GM11168 (cell line): Measurements from ENCODE around the gene LTC4S.

Source experiments
- in situ Hi-C: fragments of 300-500 bp; cut with MboI; formaldehyde crosslinking; loops from one replicate; pipeline ENCODE4 v1.12.0; 2022; ENCODE audit warnings: low sequenced_read_pairs; ENCODE audit not compliant: unreplicated experiment

LTC4S gene

GRCh38 chr5:179804555-179804947 lies 10.8 kb downstream of the LTC4S start:
- in situ Hi-C loops, result no loop called here

DNA sequence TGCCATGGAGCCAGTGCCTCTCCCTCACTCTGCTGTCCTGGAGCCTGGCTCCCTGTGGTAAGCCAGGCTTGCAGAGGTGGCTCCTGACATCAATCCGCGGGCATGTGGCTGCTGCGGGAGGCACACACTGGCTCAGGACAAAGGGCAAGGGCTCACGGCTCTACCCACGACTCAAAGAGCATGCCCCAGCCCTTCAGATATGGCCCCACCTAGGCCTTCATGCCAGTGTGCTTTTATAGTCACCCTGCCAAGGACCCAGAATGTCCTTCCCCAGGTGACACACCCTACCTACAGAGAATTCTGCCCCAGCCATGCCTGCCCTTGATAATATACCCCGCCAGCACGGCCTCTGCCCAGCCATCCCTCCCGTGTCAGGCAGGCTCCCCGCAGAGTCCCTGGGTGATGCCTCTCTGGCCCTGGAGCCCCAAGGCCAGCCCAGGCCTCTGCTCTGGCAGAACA lies 11.3 kb downstream of the LTC4S start:
- in situ Hi-C loops, result no loop called here

DNA sequence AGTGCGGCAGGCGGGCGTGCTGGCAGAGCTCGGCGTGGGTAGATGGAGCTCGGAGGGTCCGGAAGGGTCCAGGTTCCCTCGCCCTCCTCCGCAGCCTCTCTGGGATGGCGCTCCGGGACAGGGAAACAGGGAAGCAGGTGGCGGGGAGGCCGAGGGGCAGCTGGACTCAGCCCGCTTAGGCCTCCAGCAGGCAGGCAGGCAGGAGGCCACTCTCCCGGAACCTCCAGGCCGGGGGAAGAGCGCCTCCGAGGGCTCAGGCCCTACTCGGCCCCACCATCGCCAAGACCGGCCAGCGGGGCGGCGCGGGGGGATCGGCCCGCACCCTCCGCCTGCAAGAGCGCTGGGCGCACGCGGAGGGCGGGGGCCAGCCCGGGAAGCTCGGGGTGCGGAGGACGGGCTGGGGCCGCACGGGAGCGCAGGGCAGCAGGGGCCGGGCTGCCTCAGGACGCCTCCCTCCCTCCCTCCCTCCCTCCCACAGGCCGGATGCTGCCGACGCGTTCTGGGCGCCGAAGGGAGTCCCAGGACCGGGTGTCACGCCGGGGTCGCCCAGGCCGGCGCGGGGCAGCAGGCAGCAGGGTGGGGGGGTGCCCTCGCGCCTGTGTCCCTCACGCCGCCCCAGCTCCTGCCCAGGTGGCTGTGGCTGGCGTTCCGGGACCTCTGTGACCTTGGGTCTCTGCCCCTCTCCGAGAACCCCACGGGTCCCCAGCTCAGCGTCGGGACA lies 11.9 kb downstream of the LTC4S start:
- in situ Hi-C loops, result no loop called here

- in situ Hi-C loops, result no loop called here
Observed at GRCh38 chr5:179806250-179807048, 12.7 kb downstream of the LTC4S start, which contains the start of gene MGAT4B. TSS of gene MGAT4B (minus strand) at chr5:179806866. CDS start at chr5:179806583, 283 bp downstream.

- in situ Hi-C loops, result no loop called here
Observed at GRCh38 chr5:179812135-179812825, 18.5 kb downstream of the LTC4S start.

DNA sequence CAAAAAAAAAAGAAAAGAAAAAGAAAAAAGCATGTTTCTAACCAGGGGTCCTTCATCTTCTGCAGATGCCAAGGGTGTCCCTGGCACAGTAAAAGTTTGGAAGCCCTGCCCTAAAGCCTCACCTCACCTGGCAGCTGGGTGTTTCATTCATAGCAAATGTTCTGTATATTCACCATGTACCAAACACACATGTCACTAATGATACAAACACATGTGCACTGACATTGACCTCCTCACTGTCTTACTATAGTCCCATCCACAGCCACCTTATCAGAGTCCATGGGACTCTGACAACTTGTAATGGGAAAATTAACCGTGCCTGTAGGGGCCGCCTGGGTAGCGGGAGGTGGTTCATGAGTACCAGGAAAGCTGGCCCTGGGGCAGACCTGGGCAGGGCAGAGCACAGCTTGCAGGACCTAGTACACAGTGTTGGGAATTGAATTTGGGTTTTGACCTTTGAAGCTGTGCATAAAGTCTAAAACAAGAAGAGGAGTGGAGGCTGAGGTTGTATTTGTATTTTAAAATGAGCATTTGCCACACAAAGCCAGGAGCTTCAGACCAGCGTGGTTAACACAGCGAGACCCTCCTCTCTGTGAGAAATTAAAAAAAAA lies 19.3 kb downstream of the LTC4S start:
- in situ Hi-C loops, result no loop called here

DNA sequence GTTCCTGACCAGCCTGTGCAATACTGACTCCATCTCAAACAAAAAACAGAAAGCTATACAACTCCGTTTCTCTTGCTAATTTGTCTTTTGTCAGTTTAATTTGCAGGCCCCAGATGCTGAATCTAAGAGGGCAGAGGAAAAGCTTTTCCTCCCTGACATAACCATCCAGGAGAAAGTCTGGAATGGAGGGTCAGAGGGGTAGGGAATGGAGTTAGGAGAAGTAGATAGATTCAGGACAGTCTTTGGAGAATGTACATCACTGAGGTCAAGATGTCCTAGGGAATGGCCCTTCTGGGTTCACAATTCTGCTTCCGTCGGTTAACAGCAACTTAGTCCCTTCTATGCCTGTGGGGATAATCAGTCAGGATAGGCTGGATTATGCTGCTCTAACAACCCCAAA lies 20.3 kb downstream of the LTC4S start:
- in situ Hi-C loops, result no loop called here

- in situ Hi-C loops, result no loop called here
Observed at GRCh38 chr5:179815491-179816249, 21.9 kb downstream of the LTC4S start.

DNA sequence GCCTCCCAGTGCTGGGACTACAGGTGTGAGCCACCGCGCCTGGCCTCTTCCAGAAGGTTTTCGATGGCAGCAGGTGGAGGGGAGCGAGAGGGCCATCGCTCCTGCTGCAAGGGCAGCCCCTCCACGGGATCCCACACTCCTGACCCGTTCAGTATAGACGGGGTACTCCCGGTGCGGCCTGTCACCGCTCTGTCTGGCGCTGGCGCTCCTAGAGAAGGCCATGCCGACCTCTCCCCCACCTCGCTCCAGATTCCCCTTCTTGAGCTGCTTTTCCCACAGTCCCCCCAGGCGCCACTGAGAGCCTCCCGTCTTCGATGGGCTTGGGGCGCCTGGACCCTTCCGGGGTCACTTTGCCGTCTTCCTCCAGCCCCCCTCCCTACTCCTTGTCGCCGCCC lies 22.6 kb downstream of the LTC4S start:
- in situ Hi-C loops, result no loop called here

DNA sequence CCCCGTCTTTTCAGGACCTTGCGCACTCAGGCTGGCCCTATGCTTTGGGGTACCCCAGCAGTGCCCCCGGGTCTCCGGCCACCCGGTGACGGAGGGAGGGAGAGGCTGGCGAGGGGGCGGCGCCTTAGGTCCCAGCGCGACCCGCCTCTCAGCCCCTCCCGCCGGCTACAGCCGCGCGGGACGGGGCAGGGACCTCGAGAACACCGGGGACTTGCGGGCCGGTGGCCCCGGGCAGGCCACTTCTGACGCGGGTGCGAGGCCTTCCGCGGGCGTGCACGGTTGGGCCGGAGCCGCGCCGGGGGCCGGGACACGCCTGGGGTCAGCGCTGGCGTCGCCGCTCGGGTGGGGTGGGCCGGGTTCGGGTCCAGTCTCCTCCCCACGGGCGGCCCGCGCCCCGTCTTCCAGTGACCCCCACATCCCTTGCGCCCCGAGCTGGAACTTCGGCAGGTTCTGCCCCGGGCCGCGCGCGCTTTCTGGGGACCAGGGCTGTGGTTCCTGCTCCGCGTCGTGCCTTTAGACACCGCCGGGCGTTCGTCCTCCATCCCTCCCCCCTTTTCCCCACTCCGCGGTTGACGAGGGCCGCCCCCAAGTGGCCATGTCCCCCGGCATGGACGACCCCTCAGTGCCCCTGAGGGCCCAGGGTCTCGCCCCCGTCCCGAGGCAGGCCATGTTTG lies 23.1 kb downstream of the LTC4S start:
- in situ Hi-C loops, result no loop called here

GRCh38 chr5:179817470-179817840 lies 23.7 kb downstream of the LTC4S start:
- in situ Hi-C loops, result no loop called here

- in situ Hi-C loops, result no loop called here
Observed at GRCh38 chr5:179817890-179818745, 24.3 kb downstream of the LTC4S start.

DNA sequence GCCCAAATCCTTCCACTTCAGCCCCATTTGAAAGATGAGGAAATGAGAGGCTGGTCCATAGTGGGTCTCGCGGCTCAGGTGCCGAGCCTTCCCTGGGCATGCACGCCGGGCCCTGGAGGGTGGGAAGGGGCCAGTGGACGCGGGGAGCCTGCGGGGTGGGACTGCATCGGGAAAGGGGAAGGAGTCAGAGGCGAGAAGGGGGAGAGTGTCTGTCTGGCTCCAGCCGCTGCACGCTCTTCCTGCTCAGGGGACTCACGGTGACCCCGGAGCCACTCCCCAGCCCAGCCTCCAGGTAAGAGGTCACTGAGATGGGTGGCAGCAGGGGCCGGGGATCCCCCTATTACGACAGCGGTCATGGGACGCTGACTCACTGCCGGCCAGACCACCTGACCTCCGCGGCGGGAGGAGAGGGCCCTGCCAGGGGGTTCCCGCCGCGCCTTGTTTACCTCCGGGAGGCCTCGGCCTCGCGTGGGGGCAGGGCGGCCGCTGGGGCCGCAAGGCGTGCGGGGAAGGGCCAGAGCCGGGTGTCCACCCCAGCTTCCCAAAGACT lies 25.0 kb downstream of the LTC4S start:
- in situ Hi-C loops, result no loop called here

DNA sequence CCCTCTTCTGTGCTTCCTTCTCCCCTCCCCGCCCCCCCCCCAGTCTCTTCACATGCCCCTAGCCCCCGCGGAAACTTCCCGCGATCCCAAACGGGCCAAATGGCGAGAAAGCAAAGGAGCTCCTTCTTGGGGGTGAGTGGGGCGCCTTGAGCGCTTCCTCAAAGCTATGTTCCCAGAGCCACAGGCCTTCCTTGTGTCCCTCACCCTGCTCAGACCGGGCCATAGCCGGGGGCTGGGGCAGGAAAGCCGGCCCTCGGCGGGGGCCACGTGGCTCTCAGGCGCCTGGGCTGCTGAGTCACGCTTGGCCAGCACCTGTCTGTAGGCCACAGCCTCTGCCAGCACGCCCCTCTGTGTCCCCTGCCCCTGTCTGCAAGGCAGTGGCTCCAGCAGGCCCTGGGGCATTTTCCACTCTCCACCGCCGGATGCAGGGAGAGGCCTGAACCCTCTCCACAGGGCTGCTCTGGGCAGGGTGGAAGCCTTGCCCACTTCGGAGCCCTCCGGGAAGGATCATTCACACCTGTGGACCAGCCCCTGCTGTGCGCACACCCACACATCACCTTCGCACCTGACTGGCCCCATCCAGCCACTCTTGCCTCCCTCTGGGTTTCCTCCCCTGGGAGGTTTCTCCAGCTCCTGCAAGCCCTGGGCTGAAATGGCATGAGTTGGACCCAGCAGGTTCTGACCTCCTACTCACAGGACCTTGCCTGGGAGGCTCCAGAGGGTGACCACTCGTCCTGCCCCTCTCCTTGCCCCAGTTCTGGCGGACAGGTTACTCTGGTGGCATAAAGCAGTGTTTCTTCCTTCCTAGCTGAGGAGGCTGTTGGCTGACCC lies 25.7 kb downstream of the LTC4S start:
- in situ Hi-C loops, result no loop called here

- in situ Hi-C loops, result no loop called here
Observed at GRCh38 chr5:179820127-179820482, 26.3 kb downstream of the LTC4S start.

DNA sequence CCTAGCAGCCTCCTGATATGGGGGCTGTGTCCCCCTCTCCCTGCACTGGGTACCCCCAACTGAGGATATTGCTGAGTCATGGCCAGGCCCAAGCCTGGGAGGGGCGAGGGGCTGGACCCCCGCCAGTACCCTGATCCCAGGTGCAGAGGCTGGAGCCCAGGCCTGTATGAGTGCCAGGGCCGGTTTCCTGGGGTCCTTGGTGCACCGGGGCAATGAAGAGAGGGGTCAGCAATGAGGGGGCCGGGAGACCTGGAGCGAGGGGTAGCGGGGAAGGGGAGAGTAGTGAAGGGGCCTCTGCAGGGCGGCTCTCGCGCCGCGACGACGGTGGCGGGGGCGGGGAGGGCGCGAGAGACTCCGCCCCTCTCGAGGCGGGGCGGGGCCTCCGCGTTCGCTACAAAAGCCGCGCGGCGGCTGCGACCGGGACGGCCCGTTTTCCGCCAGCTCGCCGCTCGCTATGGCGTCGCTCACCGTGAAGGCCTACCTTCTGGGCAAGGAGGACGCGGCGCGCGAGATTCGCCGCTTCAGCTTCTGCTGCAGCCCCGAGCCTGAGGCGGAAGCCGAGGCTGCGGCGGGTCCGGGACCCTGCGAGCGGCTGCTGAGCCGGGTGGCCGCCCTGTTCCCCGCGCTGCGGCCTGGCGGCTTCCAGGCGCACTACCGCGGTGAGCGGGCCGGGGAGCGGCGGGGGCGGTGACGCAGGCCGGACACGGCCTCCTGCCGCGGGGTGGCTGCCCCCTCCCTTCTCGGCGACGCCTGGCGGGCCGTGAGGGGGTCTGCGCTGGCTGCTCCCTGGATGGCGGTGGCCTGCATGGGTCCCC lies 26.9 kb downstream of the LTC4S start, which contains the start of gene SQSTM1:
Gene SQSTM1 (plus strand): TSS at position 423 of the 815 bp plus-strand sequence. CDS start 32 bp downstream, at position 455.
- in situ Hi-C loops, result no loop called here
